HG03103 (cell line): ENCODE data around the gene YES1.

ENCODE experiments used
- ATAC-seq: cut with Tn5 transposase; IDR thresholded peaks from one replicate; pipeline ENCODE4 v1.9.1; 2021; ENCODE audit warnings: low read depth; ENCODE audit not compliant: unreplicated experiment

The YES1 gene

GRCh38 chr18:741931-742512 is 70.0 kb downstream of the YES1 start:
- peak; percentile 78 for ATAC-seq

GRCh38 chr18:732371-732770 is 79.7 kb downstream of the YES1 start:
- no peak for ATAC-seq

GRCh38 chr18:731185-731584 is 80.9 kb downstream of the YES1 start:
- ATAC-seq = no peak

- no peak for ATAC-seq
Measured at GRCh38 chr18:730692-731091, 81.3 kb downstream of the YES1 start.

- peak; percentile 56 for ATAC-seq
Measured at GRCh38 chr18:730120-730519, 81.9 kb downstream of the YES1 start.

- ATAC-seq = no peak
Measured at GRCh38 chr18:725646-726045, 86.4 kb downstream of the YES1 start.

- ATAC-seq = no peak
Measured at GRCh38 chr18:723541-724080, 88.4 kb downstream of the YES1 start.

- ATAC-seq = no peak
Measured at GRCh38 chr18:717003-717402, 95.0 kb downstream of the YES1 start.

GRCh38 chr18:715626-716025 is 96.4 kb downstream of the YES1 start:
- ATAC-seq = no peak

- no peak for ATAC-seq
Measured at GRCh38 chr18:713135-713490, 98.9 kb downstream of the YES1 start.

GRCh38 chr18:712401-713134 is 99.5 kb downstream of the YES1 start, which contains the start of gene ENOSF1:
ENOSF1 (minus strand) TSS chr18:712630; CDS start chr18:712587, 43 bp downstream.
- ATAC-seq = peak; percentile 80

- ATAC-seq = peak; percentile 48
Measured at GRCh38 chr18:711657-712400, 100.2 kb downstream of the YES1 start.

- peak; percentile 0 for ATAC-seq
Measured at GRCh38 chr18:711310-711656, 100.8 kb downstream of the YES1 start.

- no peak for ATAC-seq
Measured at GRCh38 chr18:710418-711300, 101.4 kb downstream of the YES1 start.

GRCh38 chr18:709771-710170 is 102.3 kb downstream of the YES1 start:
- no peak for ATAC-seq

GRCh38 chr18:708096-708495 is 103.9 kb downstream of the YES1 start:
- no peak for ATAC-seq

GRCh38 chr18:706405-706804 is 105.6 kb downstream of the YES1 start:
- no peak for ATAC-seq

- ATAC-seq = no peak
Measured at GRCh38 chr18:703213-703967, 108.7 kb downstream of the YES1 start.

- no peak for ATAC-seq
Measured at GRCh38 chr18:697800-698199, 114.2 kb downstream of the YES1 start.

GRCh38 chr18:697012-697411 is 115.0 kb downstream of the YES1 start:
- ATAC-seq = no peak
